ENCODE results near the gene PCCA. TPM values are rescaled to one million over a fixed set of nuclear protein-coding genes. Genes with fewer than 3 reads are reported as not detected.
"Not testable (repeated sequence)": the region's sequence is repeated elsewhere in the genome, so short reads cannot be mapped to it uniquely, and the experiment has no call there.

Gene PCCA
- total and polyA plus RNA-seq, 2 donors (not counting 1 experiment from before 2014, with no cell fraction given) = 4.8 to 17.4 TPM

- no peak overlapping the region for H3K27ac Mint-ChIP-seq
- DNase-seq = no peak
- CTCF ChIA-PET = no interaction called here
Measured at GRCh38 chr13:100139817-100140216, 50.9 kb downstream of the PCCA start.

DNA sequence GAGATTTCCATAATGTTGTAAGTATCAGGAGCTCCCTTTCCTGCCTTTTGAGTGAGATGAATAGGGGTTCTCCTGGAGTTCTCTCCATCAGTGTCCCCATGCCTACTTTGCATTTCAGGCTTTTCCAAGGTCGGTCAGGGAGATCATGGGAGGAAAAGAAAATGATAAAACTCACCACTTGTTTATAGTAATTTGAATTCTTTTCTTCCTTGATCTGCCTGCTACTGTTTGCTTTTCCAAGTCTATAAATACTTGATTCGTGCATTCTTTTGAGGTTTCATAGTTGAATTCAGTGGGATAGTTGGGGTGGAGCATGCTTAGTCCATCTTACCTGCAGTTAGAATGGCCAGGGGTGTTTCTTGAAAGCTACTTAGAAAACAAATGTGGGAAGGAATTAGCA, 51.5 kb downstream of the PCCA start:
- DNase-seq (no peak), ATAC-seq (ENCODE audit: low read depth) (no peak)
- TF ChIP-seq EZH2 (IDR thresholded peaks at IDR 0.05; ENCODE audit: borderline replicate concordance, insufficient read depth, low read depth, low read length, poor library complexity, severe bottlenecking) = no peak
- TF ChIP-seq CTCF (IDR thresholded peaks at IDR 0.05) = no peak
- Histone ChIP-seq H3K27ac (ENCODE audit: low read length in 2 of 2) (no peak overlapping the region), H3K9ac (ENCODE audit: low read length) (no peak overlapping the region), H3K4me2 (replicated peaks; ENCODE audit: low read depth, low read length, poor library complexity, severe bottlenecking) (no peak overlapping the region), H3K4me1 (ENCODE audit: control insufficient read depth in 2 of 2, insufficient read depth in 2 of 2, low read length in 2 of 2) (no peaks in the 10 kb centered on the region), H3K27me3 (replicated peaks in 1 of 4; ENCODE audit: control extremely low read depth in 1 of 4, control insufficient read depth in 3 of 4, insufficient read depth in 4 of 4, low read length in 3 of 4) (no peaks in the 10 kb centered on the region), H2AFZ (ENCODE audit: insufficient read depth, low read depth, low read length, poor library complexity, severe bottlenecking) (no peak overlapping the region), H3K4me3 (ENCODE audit: control extremely low read depth in 1 of 5, extremely low read depth in 1 of 5, insufficient read depth in 1 of 5, low read depth in 2 of 5, low read length in 4 of 5) (no peak overlapping the region), H3K79me2 (ENCODE audit: control insufficient read depth, insufficient read depth, low read length) (no peaks in the 10 kb centered on the region), H3K9me3 (ENCODE audit: control extremely low read depth in 1 of 3, control insufficient read depth in 2 of 3, insufficient read depth in 1 of 3, low read length in 2 of 3) (peaks cover 0 to 8% (median 0%) of the 10 kb centered on the region in 3 donors), H3K36me3 (replicated peaks in 1 of 2; ENCODE audit: control extremely low read depth in 1 of 2, control insufficient read depth in 1 of 2, extremely low read depth in 1 of 2, insufficient read depth in 2 of 2, low read length in 1 of 2) (no peaks in the 10 kb centered on the region), H4K20me1 (ENCODE audit: control insufficient read depth, insufficient read depth, low read length, poor library complexity, severe bottlenecking) (no peaks in the 10 kb centered on the region)
- POLR2A ChIA-PET = no interaction called here
- intact Hi-C loops (cut with micrococcal nuclease) = no loop called here
- Mint-ChIP-seq H3K27ac (no peak overlapping the region), H3K4me1 (no peaks in the 10 kb centered on the region), H3K27me3 (no peaks in the 10 kb centered on the region), H3K9me3 (ENCODE audit: insufficient read depth) (peaks cover 2% of the 10 kb centered on the region), H3K4me3 (no peak overlapping the region)
- CTCF ChIA-PET = no interaction called here
- WGBS (ENCODE audit: insufficient coverage) = 83% methylated on average over 1 of the region's 2 CpGs

More at GRCh38 chr13:100139817-100140216, 50.9 kb downstream of the PCCA start:
- H3K4me2 ChIP-seq (replicated peaks; ENCODE audit: low read depth, low read length, poor library complexity, severe bottlenecking) = no peak overlapping the region
- no peak overlapping the region for H3K27ac ChIP-seq (ENCODE audit: low read length in 2 of 2)
- peaks cover 0 to 6% (median 0%) of the 10 kb centered on the region in 3 donors for H3K9me3 ChIP-seq (ENCODE audit: control extremely low read depth in 1 of 3, control insufficient read depth in 2 of 3, insufficient read depth in 1 of 3, low read length in 2 of 3)
- H3K4me3 Mint-ChIP-seq = no peak overlapping the region
- no peaks in the 10 kb centered on the region for H3K4me1 ChIP-seq (ENCODE audit: control insufficient read depth in 2 of 2, insufficient read depth in 2 of 2, low read length in 2 of 2)
- no peaks in the 10 kb centered on the region for H3K27me3 Mint-ChIP-seq
- H2AFZ ChIP-seq (ENCODE audit: insufficient read depth, low read depth, low read length, poor library complexity, severe bottlenecking) = no peak overlapping the region
- H3K4me1 Mint-ChIP-seq = no peaks in the 10 kb centered on the region
- no peak overlapping the region for H3K4me3 ChIP-seq (ENCODE audit: control extremely low read depth in 1 of 5, extremely low read depth in 1 of 5, insufficient read depth in 1 of 5, low read depth in 2 of 5, low read length in 4 of 5)
- H3K9me3 Mint-ChIP-seq (ENCODE audit: insufficient read depth) = peaks cover 2% of the 10 kb centered on the region
- POLR2A ChIA-PET = no interaction called here
- intact Hi-C loops (cut with micrococcal nuclease) = no loop called here
- H3K9ac ChIP-seq (ENCODE audit: low read length) = no peak overlapping the region
- H3K36me3 ChIP-seq (replicated peaks in 1 of 2; ENCODE audit: control extremely low read depth in 1 of 2, control insufficient read depth in 1 of 2, extremely low read depth in 1 of 2, insufficient read depth in 2 of 2, low read length in 1 of 2) = no peaks in the 10 kb centered on the region
- no peaks in the 10 kb centered on the region for H3K79me2 ChIP-seq (ENCODE audit: control insufficient read depth, insufficient read depth, low read length)
- TF ChIP-seq CTCF (IDR thresholded peaks at IDR 0.05) (no peak), EZH2 (IDR thresholded peaks at IDR 0.05; ENCODE audit: borderline replicate concordance, insufficient read depth, low read depth, low read length, poor library complexity, severe bottlenecking) (no peak)
- no CpG with 5 or more reads among the region's 1 CpG for WGBS (ENCODE audit: insufficient coverage)
- no peaks in the 10 kb centered on the region for H4K20me1 ChIP-seq (ENCODE audit: control insufficient read depth, insufficient read depth, low read length, poor library complexity, severe bottlenecking)
- no peak for ATAC-seq (ENCODE audit: low read depth)
- no peaks in the 10 kb centered on the region for H3K27me3 ChIP-seq (replicated peaks in 1 of 4; ENCODE audit: control extremely low read depth in 1 of 4, control insufficient read depth in 3 of 4, insufficient read depth in 4 of 4, low read length in 3 of 4)

GRCh38 chr13:100141461-100141961, 52.6 kb downstream of the PCCA start:
- H3K79me2 ChIP-seq (ENCODE audit: control insufficient read depth, insufficient read depth, low read length); DNase-seq; H3K4me3 ChIP-seq (ENCODE audit: control extremely low read depth in 1 of 5, extremely low read depth in 1 of 5, insufficient read depth in 1 of 5, low read depth in 2 of 5, low read length in 4 of 5); ATAC-seq (ENCODE audit: low read depth); H3K4me1 ChIP-seq (ENCODE audit: control insufficient read depth in 2 of 2, insufficient read depth in 2 of 2, low read length in 2 of 2); POLR2A ChIA-PET; H3K4me1 Mint-ChIP-seq; H3K9me3 Mint-ChIP-seq (ENCODE audit: insufficient read depth); H3K27me3 ChIP-seq (replicated peaks in 1 of 4; ENCODE audit: control extremely low read depth in 1 of 4, control insufficient read depth in 3 of 4, insufficient read depth in 4 of 4, low read length in 3 of 4); H3K27me3 Mint-ChIP-seq; H3K4me3 Mint-ChIP-seq; H3K36me3 ChIP-seq (replicated peaks in 1 of 2; ENCODE audit: control extremely low read depth in 1 of 2, control insufficient read depth in 1 of 2, extremely low read depth in 1 of 2, insufficient read depth in 2 of 2, low read length in 1 of 2); H4K20me1 ChIP-seq (ENCODE audit: control insufficient read depth, insufficient read depth, low read length, poor library complexity, severe bottlenecking); H3K27ac Mint-ChIP-seq; H3K27ac ChIP-seq (ENCODE audit: low read length in 2 of 2); H3K9ac ChIP-seq (ENCODE audit: low read length); H3K4me2 ChIP-seq (replicated peaks; ENCODE audit: low read depth, low read length, poor library complexity, severe bottlenecking); CTCF ChIA-PET; H2AFZ ChIP-seq (ENCODE audit: insufficient read depth, low read depth, low read length, poor library complexity, severe bottlenecking); intact Hi-C loops (cut with micrococcal nuclease): not testable (repeated sequence)
- peaks cover 0 to 19% (median under 1%) of the 10 kb centered on the region in 3 donors for H3K9me3 ChIP-seq (ENCODE audit: control extremely low read depth in 1 of 3, control insufficient read depth in 2 of 3, insufficient read depth in 1 of 3, low read length in 2 of 3)
- WGBS (ENCODE audit: insufficient coverage) = no CpG with 5 or more reads among the region's 5 CpGs
